Measurements from ENCODE around the gene RSU1. TPM values are rescaled to one million over a fixed set of nuclear protein-coding genes. Genes with fewer than 3 reads are reported as not detected.

Gene RSU1
- total RNA-seq, 1 experiment from 2014 or later = 29.5 TPM

DNA sequence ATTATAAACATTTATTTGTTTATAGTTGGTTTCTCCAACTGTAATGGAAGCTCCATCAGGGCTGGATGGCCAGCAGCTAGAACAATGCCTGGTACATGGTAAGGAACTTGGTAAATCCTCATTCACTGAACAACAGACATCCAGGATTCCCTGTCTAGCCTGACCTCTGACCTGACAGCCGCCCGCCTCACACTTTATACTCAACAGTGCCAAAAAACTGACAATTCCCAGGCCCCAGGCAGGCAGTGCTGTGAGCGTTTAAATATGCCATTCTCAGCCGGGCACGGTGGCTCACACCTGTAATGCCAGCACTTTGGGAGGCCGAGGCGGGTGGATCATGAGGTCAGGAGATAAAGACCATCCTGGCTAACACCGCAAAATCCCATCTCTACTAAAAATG is 55.9 kb downstream of the RSU1 start:
- TF ChIP-seq CEBPB (IDR thresholded peaks at IDR 0.05; ENCODE audit: low read depth) (no peak), ZFX (IDR thresholded peaks at IDR 0.05) (no peak), ELF1 (IDR thresholded peaks at IDR 0.05; ENCODE audit: borderline replicate concordance, low read depth) (no peak), EZH2phosphoT487 (IDR thresholded peaks at IDR 0.05; ENCODE audit: borderline replicate concordance) (no peak), CTCF (IDR thresholded peaks at IDR 0.05 in 2 of 3, conservative IDR thresholded peaks at IDR 0.05 in 1 of 3; ENCODE audit: borderline replicate concordance in 1 of 3, insufficient read depth in 1 of 3, low read depth in 2 of 3, low read length in 2 of 3) (no peak), RAD21 (IDR thresholded peaks at IDR 0.05; ENCODE audit: low read depth) (no peak), CBX3 (IDR thresholded peaks at IDR 0.05; ENCODE audit: low read depth) (no peak), SIN3A (IDR thresholded peaks at IDR 0.05; ENCODE audit: low read depth) (no peak), FOSL1 (IDR thresholded peaks at IDR 0.05; ENCODE audit: low read depth) (no peak), POLR2AphosphoS5 (IDR thresholded peaks at IDR 0.05; ENCODE audit: low read depth, low read length) (no peak)
- TF ChIP-seq, protein P1, sequence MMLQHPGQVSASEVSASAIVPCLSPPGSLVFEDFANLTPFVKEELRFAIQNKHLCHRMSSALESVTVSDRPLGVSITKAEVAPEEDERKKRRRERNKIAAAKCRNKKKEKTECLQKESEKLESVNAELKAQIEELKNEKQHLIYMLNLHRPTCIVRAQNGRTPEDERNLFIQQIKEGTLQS (IDR thresholded peaks at IDR 0.05) = no peak
- TF ChIP-seq, protein P2, sequence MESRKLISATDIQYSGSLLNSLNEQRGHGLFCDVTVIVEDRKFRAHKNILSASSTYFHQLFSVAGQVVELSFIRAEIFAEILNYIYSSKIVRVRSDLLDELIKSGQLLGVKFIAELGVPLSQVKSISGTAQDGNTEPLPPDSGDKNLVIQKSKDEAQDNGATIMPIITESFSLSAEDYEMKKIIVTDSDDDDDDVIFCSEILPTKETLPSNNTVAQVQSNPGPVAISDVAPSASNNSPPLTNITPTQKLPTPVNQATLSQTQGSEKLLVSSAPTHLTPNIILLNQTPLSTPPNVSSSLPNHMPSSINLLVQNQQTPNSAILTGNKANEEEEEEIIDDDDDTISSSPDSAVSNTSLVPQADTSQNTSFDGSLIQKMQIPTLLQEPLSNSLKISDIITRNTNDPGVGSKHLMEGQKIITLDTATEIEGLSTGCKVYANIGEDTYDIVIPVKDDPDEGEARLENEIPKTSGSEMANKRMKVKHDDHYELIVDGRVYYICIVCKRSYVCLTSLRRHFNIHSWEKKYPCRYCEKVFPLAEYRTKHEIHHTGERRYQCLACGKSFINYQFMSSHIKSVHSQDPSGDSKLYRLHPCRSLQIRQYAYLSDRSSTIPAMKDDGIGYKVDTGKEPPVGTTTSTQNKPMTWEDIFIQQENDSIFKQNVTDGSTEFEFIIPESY (IDR thresholded peaks at IDR 0.05; ENCODE audit: extremely low read depth, insufficient replicate concordance, low read length) = no peak
- no peaks in the 10 kb centered on the region for H3K36me3 ChIP-seq (ENCODE audit: control insufficient read depth in 1 of 2, insufficient read depth in 2 of 2, low read length in 2 of 2)
- intact Hi-C loops (cut with micrococcal nuclease) = no loop called here
- no peak overlapping the region for H2AFZ ChIP-seq (ENCODE audit: low read depth, low read length, poor library complexity, severe bottlenecking)
- no peak for ATAC-seq
- ChIA-PET RAD21 (ENCODE audit: low non-redundant PET in 1 of 2, low total read pairs in 2 of 2, uncharacterized antibody in 2 of 2, unreplicated experiment in 2 of 2) (no interaction called here), CTCF (interaction anchor here (0.9 kb wide), 1 partner anchor 859 kb away, joined by 3 read pairs; no protein-coding TSS in a partner anchor), POLR2A (no interaction called here)
- no peaks in the 10 kb centered on the region for H3K9me3 ChIP-seq (ENCODE audit: control insufficient read depth in 1 of 2, insufficient read depth in 1 of 2, low read depth in 1 of 2, low read length in 2 of 2)
- H3K9me2 ChIP-seq (ENCODE audit: insufficient read depth) = no peaks in the 10 kb centered on the region
- H4K20me1 ChIP-seq (ENCODE audit: insufficient read depth) = no peaks in the 10 kb centered on the region
- H3K79me2 ChIP-seq (ENCODE audit: insufficient read depth, low read length) = no peaks in the 10 kb centered on the region
- no peaks in the 10 kb centered on the region for H3K4me1 ChIP-seq (ENCODE audit: control insufficient read depth in 1 of 2, insufficient read depth in 2 of 2, low read length in 2 of 2)
- no peak overlapping the region for H3K27ac ChIP-seq (ENCODE audit: low read depth, low read length)
- H3K27me3 ChIP-seq (ENCODE audit: insufficient read depth, low read length) = no peaks in the 10 kb centered on the region
- DNase-seq (ENCODE audit: low read depth, low spot score) = no peak
- H3K4me3 ChIP-seq (replicated peaks in 1 of 2; ENCODE audit: low read depth in 1 of 2, low read length in 2 of 2) = no peak overlapping the region
- H3K4me2 ChIP-seq (ENCODE audit: low read length) = no peak overlapping the region
- H3K9ac ChIP-seq (ENCODE audit: low read length) = no peak overlapping the region
- no TSS peak for BruUV-seq (replicated peaks)
